MM.1S (cell line): ENCODE measurements around the gene UBE2U.

Source experiments
- CTCF ChIP-seq: fragments of 300-600 bp; sonication (generic); IDR thresholded peaks from 2 replicates; pipeline ENCODE4 v1.5.1; 2016; ENCODE audit warnings: antibody characterized with exemption, low read length, mixed read lengths
- EZH2 ChIP-seq: fragments of 300-600 bp; sonication (generic); optimal IDR thresholded peaks from 2 replicates; pipeline ENCODE3; 2017; ENCODE audit warnings: low read depth, mild to moderate bottlenecking, antibody characterized with exemption, low read length, mixed read lengths
- EZH2phosphoT487 ChIP-seq: fragments of 300-600 bp; sonication (generic); IDR thresholded peaks from 2 replicates; pipeline ENCODE4 v1.6.1; 2018; ENCODE audit warnings: antibody characterized with exemption, low read length

DNA sequence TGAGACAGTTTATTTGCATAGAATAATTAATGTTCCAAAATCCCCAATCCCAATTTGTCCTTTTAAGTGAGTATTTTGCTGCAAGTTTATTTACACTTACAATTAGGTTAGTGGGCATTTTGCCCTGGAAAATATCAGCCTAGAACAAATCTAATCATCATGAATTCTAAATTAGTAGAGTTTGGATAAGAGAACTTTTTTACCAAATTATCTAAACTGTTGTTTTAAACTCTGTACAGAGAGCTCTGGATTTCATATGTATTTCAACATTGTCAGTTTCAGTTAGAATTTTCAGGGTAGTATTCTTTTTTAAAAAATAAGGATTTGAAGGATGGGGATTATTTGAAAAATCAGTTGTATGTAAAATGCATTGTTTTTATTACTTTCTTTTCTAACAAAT lies 27.8 kb upstream of the UBE2U start:
- TF ChIP-seq CTCF, result no peak
- no peak for TF ChIP-seq EZH2phosphoT487
- no peak for TF ChIP-seq EZH2
